ENCODE data around the gene NDST4.

Gene NDST4

DNA sequence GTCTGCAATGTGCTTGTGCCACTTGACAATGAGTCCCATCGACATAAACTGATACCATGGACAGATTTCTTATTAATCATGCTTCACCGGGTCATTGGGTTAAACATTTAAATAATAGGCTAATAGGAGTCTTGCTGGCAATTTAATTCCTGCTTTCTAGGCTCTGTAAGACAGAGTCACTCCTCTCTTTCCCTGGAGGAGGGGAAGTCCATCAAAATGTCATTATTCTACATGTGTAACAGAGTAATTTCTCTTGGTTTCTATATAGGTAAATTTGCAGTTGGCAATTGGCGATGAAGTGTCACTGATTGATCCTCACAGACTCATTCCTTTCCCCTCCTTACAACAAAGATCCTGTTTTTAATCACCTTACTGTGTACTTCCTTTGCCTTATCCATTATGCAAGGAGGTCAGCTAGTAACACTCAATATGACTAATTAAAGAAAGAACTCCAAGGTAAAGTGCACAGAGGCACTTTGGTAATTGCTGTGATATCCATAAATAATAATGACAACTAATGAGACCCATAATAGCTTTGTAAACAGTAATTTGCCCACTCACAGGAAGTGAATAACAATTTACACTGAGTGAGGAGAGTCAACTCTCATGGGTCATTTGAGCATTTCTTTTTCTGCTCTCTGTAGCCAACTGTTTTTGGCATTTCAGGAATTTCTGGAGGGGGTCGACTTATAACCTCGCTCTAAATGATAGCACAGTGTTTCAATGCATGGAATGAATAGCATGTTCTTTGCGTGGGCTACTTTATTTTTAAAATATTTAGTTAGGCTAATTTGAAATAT lies 330.8 kb downstream of the NDST4 start:
- DNase-seq, result no peak

DNA sequence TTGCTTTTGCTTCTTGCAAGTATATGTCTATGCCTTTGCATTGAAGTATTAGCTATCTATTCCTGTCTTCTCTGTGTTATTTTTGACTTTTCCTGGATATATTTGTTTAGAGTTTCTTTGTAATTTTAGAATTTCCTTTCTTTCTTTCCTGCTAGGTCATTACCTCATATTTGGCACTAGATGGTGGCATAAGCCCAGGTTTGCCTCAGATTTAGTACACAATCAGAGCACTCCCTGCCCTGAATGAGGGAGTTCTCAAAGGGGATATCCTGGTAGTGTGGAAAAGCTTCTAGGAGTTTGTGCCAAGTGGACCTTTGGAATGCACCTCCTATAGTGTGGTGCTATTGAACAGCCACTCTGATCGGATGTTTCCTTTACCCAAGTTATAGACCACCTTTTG lies 333.2 kb downstream of the NDST4 start:
- no peak for DNase-seq
